K562 (cell line): ENCODE measurements around the gene FUNDC2. TPM values are rescaled to one million over a fixed set of nuclear protein-coding genes. Genes with fewer than 3 reads are reported as not detected.

Experiments
- DDX20 ChIP-seq: fragments of 450-650 bp; IDR thresholded peaks from 2 replicates; pipeline ENCODE4 v1.6.1; 2016; ENCODE audit warnings: missing genetic modification characterization, low read depth, mild to moderate bottlenecking, missing compliant biosample characterization, moderate library complexity
- E2F6 ChIP-seq, 2 experiments: IDR thresholded peaks; 2 replicates each; pipeline ENCODE4 v1.6.1; 2011; ENCODE audit warnings: borderline replicate concordance in 1 of 2, control low read depth in 1 of 2, low read depth in 1 of 2, low read length in 1 of 2, mild to moderate bottlenecking in 1 of 2, mixed read lengths in 1 of 2, moderate library complexity in 1 of 2; ENCODE audit not compliant: insufficient read depth in 1 of 2, insufficient read length in 1 of 2, poor library complexity in 1 of 2, severe bottlenecking in 1 of 2; ENCODE audit errors: extremely low read depth in 1 of 2
- ELF4 ChIP-seq: fragments of 450-650 bp; formaldehyde crosslinking; IDR thresholded peaks from 2 replicates; pipeline ENCODE4 v1.4.0; 2022; ENCODE audit warnings: missing genetic modification characterization
- FUS ChIP-seq: fragments of 200-400 bp; formaldehyde crosslinking; optimal IDR thresholded peaks from 2 replicates; pipeline ENCODE3; 2017; ENCODE audit warnings: low read depth, low read length
- GTF3C2 ChIP-seq: IDR thresholded peaks from 3 replicates; pipeline ENCODE4 v1.6.1; 2011; ENCODE audit warnings: borderline replicate concordance, mild to moderate bottlenecking, moderate library complexity; ENCODE audit not compliant: insufficient read length; ENCODE audit errors: extremely low read depth
- HINFP ChIP-seq: fragments of 450-650 bp; conservative IDR thresholded peaks from 2 replicates; pipeline ENCODE4 v1.6.1; 2016; ENCODE audit warnings: missing genetic modification characterization, low read depth, mild to moderate bottlenecking, control low read depth, missing compliant biosample characterization
- NFRKB ChIP-seq: fragments of 450-650 bp; IDR thresholded peaks from 2 replicates; pipeline ENCODE4 v1.6.1; 2016; ENCODE audit warnings: low read depth
- PML ChIP-seq: IDR thresholded peaks from 2 replicates; pipeline ENCODE4 v1.6.1; 2012; ENCODE audit warnings: low read length, inconsistent platforms
- RB1 ChIP-seq: fragments of 450-650 bp; IDR thresholded peaks from 2 replicates; pipeline ENCODE4 v1.6.1; 2017; ENCODE audit warnings: low read depth, mild to moderate bottlenecking
- RNF2 ChIP-seq: sonication (generic); IDR thresholded peaks from 2 replicates; pipeline ENCODE4 v1.6.1; 2016
- SP2 ChIP-seq: IDR thresholded peaks from 2 replicates; pipeline ENCODE4 v1.6.1; 2011; ENCODE audit warnings: mild to moderate bottlenecking, low read depth, low read length, moderate library complexity; ENCODE audit not compliant: poor library complexity, severe bottlenecking; ENCODE audit errors: extremely low read depth
- SREBF2 ChIP-seq: sonication (generic); formaldehyde crosslinking; IDR thresholded peaks from 2 replicates; pipeline ENCODE4 v1.4.0; 2020; ENCODE audit warnings: mild to moderate bottlenecking, missing genetic modification reagents
- XRCC5 ChIP-seq: fragments of 200-400 bp; formaldehyde crosslinking; IDR thresholded peaks from 2 replicates; pipeline ENCODE4 v1.6.1; 2017; ENCODE audit warnings: low read depth, mild to moderate bottlenecking, low read length
- ZNF184 ChIP-seq: sonication (generic); formaldehyde crosslinking; IDR thresholded peaks from 2 replicates; pipeline ENCODE4 v1.5.0; 2020; ENCODE audit warnings: missing genetic modification reagents
- ZNF449 ChIP-seq: fragments of 250-450 bp; sonication (Bioruptor Pico); IDR thresholded peaks from 2 replicates; pipeline ENCODE4 v1.8.0; 2022; ENCODE audit warnings: moderate library complexity, mild to moderate bottlenecking, inconsistent platforms
- polyA plus RNA-seq, 8 experiments: library from polyadenylated mRNA; depleted of rRNA in 4 of 8; stranded (reverse) in 5 of 8; unstranded in 3 of 8; fragments of >200 nt; fragmentation: Nextera tagmentation in 2 of 8; fragmentation: Illumina TruSeq in 1 of 8; extraction: Ambion mirVana in 2 of 8; extraction: Trizol in 1 of 8; gene quantifications; 2 replicates each; pipeline versions ENCODE4 v1.2.1 to v1.2.3, GENCODE V29; 2011 to 2014; ENCODE audit warnings: inconsistent platforms in 1 of 8, missing spikeins in 1 of 8
- total RNA-seq, 7 experiments: library from RNA; depleted of rRNA in 6 of 7; stranded (reverse); fragments of >200 nt in 6 of 7; fragmentation: Illumina TruSeq in 2 of 7; extraction: Trizol in 2 of 7; gene quantifications; 2 replicates each; pipeline versions ENCODE4 v1.2.1 to v1.2.3, GENCODE V29; 2011 to 2021; ENCODE audit warnings: low replicate concordance in 1 of 7
- TF ChIP-seq, protein P1 (sequence below): sonication (generic); formaldehyde crosslinking; IDR thresholded peaks from 2 replicates; pipeline ENCODE4 v1.8.1; 2023; ENCODE audit warnings: mild to moderate bottlenecking, missing genetic modification reagents
- TF ChIP-seq, protein P2 (sequence below): sonication (generic); formaldehyde crosslinking; IDR thresholded peaks from 2 replicates; pipeline ENCODE4 v1.9.0; 2022; ENCODE audit warnings: mild to moderate bottlenecking, missing genetic modification reagents

The FUNDC2 gene
- total and polyA plus RNA-seq, 9 of the 15 experiments (the other 6 are each of a cell fraction or from before 2014, with no cell fraction given) = 50.6 to 235 (median 123) TPM

DNA sequence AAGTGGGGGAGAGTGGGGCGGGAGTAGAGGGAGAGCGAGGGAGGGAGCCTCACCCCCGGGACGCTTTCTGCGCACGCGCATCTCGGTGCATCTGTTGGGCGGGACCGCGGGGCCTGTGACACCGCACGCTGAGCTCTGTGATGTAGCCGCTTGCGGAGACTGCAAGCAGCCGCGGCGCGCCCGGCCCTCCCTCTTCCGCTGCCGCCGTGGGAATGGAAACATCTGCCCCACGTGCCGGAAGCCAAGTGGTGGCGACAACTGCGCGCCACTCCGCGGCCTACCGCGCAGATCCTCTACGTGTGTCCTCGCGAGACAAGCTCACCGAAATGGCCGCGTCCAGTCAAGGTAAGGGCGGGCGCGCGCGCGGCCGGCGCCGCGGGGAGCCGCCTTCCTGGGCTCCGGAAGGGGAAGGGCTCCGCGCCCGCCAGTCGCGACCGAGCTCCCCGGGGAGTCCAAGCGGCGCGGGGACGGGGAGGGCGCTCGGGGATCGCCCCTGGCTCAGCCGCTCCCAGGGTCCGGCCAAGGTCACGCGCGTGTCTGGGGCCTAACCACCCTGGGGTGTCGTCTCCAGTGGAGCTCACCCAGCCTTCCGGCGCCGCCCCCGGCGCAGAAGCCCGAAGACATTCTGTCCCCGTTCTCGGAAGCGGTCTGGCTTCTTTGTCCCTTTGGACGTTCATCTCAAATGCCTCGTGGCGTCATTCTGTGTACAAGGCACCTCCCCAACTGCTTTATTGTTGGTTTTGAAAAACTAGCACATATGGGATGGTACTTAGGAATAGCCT lies at the start of gene FUNDC2 (continued):
- TF ChIP-seq, protein P1, sequence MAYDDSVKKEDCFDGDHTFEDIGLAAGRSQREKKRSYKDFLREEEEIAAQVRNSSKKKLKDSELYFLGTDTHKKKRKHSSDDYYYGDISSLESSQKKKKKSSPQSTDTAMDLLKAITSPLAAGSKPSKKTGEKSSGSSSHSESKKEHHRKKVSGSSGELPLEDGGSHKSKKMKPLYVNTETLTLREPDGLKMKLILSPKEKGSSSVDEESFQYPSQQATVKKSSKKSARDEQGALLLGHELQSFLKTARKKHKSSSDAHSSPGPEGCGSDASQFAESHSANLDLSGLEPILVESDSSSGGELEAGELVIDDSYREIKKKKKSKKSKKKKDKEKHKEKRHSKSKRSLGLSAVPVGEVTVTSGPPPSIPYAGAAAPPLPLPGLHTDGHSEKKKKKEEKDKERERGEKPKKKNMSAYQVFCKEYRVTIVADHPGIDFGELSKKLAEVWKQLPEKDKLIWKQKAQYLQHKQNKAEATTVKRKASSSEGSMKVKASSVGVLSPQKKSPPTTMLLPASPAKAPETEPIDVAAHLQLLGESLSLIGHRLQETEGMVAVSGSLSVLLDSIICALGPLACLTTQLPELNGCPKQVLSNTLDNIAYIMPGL = no peak; the same call in 1 of the 2 replicates
- TF ChIP-seq FUS (peak; percentile 51), GTF3C2 (no peak), SREBF2 (CRISPR knock-in tag) (no peak), DDX20 (tag) (no peak), ZNF449 (CRISPR knock-in tag) (no peak), E2F6 (IDR thresholded peaks at IDR 0.05; ENCODE audit: borderline replicate concordance in 1 of 2, extremely low read depth in 1 of 2, insufficient read depth in 1 of 2, insufficient read length in 1 of 2, low read depth in 1 of 2, low read length in 1 of 2, poor library complexity in 1 of 2, severe bottlenecking in 1 of 2) (peak; percentile 81 to 89), RNF2 (peak; percentile 76), ZNF184 (CRISPR knock-in tag) (no peak), NFRKB (peak; percentile 83; the same call in 1 of the 2 replicates), XRCC5 (no peak), HINFP (no peak), SP2 (no peak), PML (peak; percentile 61; the same call in 1 of the 2 replicates), RB1 (peak; percentile 81), ELF4 (CRISPR knock-in tag) (no peak)
- TF ChIP-seq, protein P2, sequence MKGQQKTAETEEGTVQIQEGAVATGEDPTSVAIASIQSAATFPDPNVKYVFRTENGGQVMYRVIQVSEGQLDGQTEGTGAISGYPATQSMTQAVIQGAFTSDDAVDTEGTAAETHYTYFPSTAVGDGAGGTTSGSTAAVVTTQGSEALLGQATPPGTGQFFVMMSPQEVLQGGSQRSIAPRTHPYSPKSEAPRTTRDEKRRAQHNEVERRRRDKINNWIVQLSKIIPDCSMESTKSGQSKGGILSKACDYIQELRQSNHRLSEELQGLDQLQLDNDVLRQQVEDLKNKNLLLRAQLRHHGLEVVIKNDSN = peak; percentile 91
